NCI-H524 treated with DMSO at 0.1 percent for 48 hours (cell line): Measurements from ENCODE around the gene CDADC1.

Experiments used
- DNase-seq: peaks from one replicate; lab custom pipeline; 2025; lab: John Stamatoyannopoulos, UW

The CDADC1 gene

GRCh38 chr13:49247643-49248621, at the start of gene CDADC1:
Gene CDADC1 (plus strand): TSS chr13:49247925. CDS start chr13:49248038, 113 bp downstream.
- DNase-seq: peak; percentile 79

GRCh38 chr13:49206641-49207040, 41.1 kb upstream of the CDADC1 start:
- DNase-seq: no peak

- DNase-seq: no peak
Observed at GRCh38 chr13:49208619-49209018, 39.1 kb upstream of the CDADC1 start.

GRCh38 chr13:49210114-49210513, 37.6 kb upstream of the CDADC1 start:
- DNase-seq: no peak

- DNase-seq: no peak
Observed at GRCh38 chr13:49210669-49211068, 37.1 kb upstream of the CDADC1 start.

GRCh38 chr13:49213539-49213938, 34.2 kb upstream of the CDADC1 start:
- no peak for DNase-seq

GRCh38 chr13:49213997-49214916, 33.5 kb upstream of the CDADC1 start:
- no peak for DNase-seq

- DNase-seq: no peak
Observed at GRCh38 chr13:49214917-49215376, 32.8 kb upstream of the CDADC1 start.

- no peak for DNase-seq
Observed at GRCh38 chr13:49216334-49216733, 31.4 kb upstream of the CDADC1 start.

- DNase-seq: no peak
Observed at GRCh38 chr13:49217962-49218492, 29.7 kb upstream of the CDADC1 start.

- DNase-seq: no peak
Observed at GRCh38 chr13:49218493-49219051, 29.2 kb upstream of the CDADC1 start.

- no peak for DNase-seq
Observed at GRCh38 chr13:49219647-49220035, 28.1 kb upstream of the CDADC1 start.

GRCh38 chr13:49220036-49220855, 27.5 kb upstream of the CDADC1 start, which contains the start of gene MLNR:
Gene MLNR (plus strand): TSS chr13:49220338. CDS start chr13:49220338, 0 bp downstream.
- DNase-seq: no peak

- no peak for DNase-seq
Observed at GRCh38 chr13:49220856-49221589, 26.7 kb upstream of the CDADC1 start.

- DNase-seq: no peak
Observed at GRCh38 chr13:49221590-49221965, 26.1 kb upstream of the CDADC1 start.

- no peak for DNase-seq
Observed at GRCh38 chr13:49225223-49226042, 22.3 kb upstream of the CDADC1 start.

- DNase-seq: no peak
Observed at GRCh38 chr13:49226613-49227012, 21.1 kb upstream of the CDADC1 start.

GRCh38 chr13:49234741-49235140, 13.0 kb upstream of the CDADC1 start:
- DNase-seq: no peak

- no peak for DNase-seq
Observed at GRCh38 chr13:49235856-49236431, 11.8 kb upstream of the CDADC1 start.
